Body of pancreas (tissue), 4 donors: ENCODE data around the gene ABCA3. TPM values are rescaled to one million over a fixed set of nuclear protein-coding genes. Genes with fewer than 3 reads are reported as not detected.

Experiments used
- ATAC-seq: fragments of 150-250 bp; one replicate; pipeline ENCODE4 v1.9.1; 2016
- DNase-seq, 4 donors: peaks; one replicate each; pipeline ENCODE4 v3.0.0-alpha.2; 2019
- H3K27ac ChIP-seq, 4 donors: fragments of 200-600 bp; sonication (generic); 1 replicate in 3 of 4; 2 replicates in 1 of 4; pipeline versions ENCODE4 v1.5.1 to v1.6.1; 2016 to 2019; ENCODE audit warnings: mild to moderate bottlenecking in 1 of 4, mixed read lengths in 1 of 4, moderate library complexity in 1 of 4
- H3K27me3 ChIP-seq, 2 donors: fragments of 200-600 bp; sonication (generic); one replicate each; pipeline ENCODE4 v1.6.0; 2016; ENCODE audit warnings: mild to moderate bottlenecking in 1 of 2
- H3K36me3 ChIP-seq, 2 donors: fragments of 200-600 bp; sonication (generic); replicated peaks in 1 of 2; 2 replicates each; pipeline ENCODE4 v1.5.1; 2016; ENCODE audit warnings: low read depth in 2 of 2; ENCODE audit not compliant: insufficient read depth in 1 of 2
- H3K4me1 ChIP-seq: fragments of 200-600 bp; sonication (generic); one replicate; pipeline ENCODE4 v1.6.0; 2016
- H3K4me3 ChIP-seq, 2 donors: fragments of 200-600 bp; sonication (generic); 1 replicate in 1 of 2; 2 replicates in 1 of 2; pipeline ENCODE4 v1.5.1; 2016 to 2019
- H3K9me3 ChIP-seq, 3 donors: fragments of 200-600 bp; sonication (generic); 1 replicate in 2 of 3; 2 replicates in 1 of 3; pipeline ENCODE4 v1.5.1; 2016
- POLR2A ChIP-seq, 3 donors: fragments of 450-650 bp; IDR thresholded peaks; one replicate each; pipeline ENCODE4 v1.6.1; 2016; ENCODE audit warnings: antibody characterized with exemption in 3 of 3, mild to moderate bottlenecking in 2 of 3
- WGBS, 2 donors: methylation state at CpG; one replicate each; pipeline ENCODE4 v1.1.5; 2017; 5-methylcytosine and 5-hydroxymethylcytosine counted together
- intact Hi-C: fragments of 100-400 bp; cut with DNase I; formaldehyde crosslinking; loops from one replicate; pipeline ENCODE4 v1.15.1; 2023
- total RNA-seq, 2 donors: library from RNA; depleted of rRNA; stranded (reverse); fragments of >200 nt; gene quantifications; one replicate each; pipeline ENCODE4 v1.1.0, GENCODE V29; 2016
- TF ChIP-seq, protein P1 (sequence below), 7 experiments: fragments of 450-650 bp in 4 of 7; fragments of 200-600 bp in 3 of 7; sonication (generic) in 3 of 7; IDR thresholded peaks; one replicate each; pipeline ENCODE4 v1.5.1; 2016 to 2019; ENCODE audit warnings: antibody characterized with exemption in 7 of 7

Gene ABCA3
- total RNA-seq, 2 donors from 2014 or later, result 13.8 to 21.0 TPM

DNA sequence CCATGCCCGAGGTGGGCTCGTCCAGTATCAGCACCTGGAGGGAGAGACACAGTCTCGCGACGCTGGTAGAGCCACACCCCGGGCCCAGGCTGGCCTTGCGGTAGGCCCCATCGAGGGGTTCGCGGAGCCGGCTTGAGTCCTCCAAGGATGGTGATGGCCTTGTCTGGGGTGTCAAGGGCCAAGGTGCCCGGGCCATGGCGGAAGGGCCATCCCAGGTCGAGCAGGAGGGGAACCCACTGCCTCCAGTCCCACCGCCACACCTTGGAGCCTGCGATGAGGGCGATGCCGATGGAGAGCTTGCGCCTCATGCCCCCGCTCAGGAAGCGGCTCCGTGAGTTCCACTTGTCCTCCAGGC lies 43.0 kb downstream of the ABCA3 start:
- no peak for TF ChIP-seq POLR2A (IDR thresholded peaks at IDR 0.05)
- TF ChIP-seq, protein P1, sequence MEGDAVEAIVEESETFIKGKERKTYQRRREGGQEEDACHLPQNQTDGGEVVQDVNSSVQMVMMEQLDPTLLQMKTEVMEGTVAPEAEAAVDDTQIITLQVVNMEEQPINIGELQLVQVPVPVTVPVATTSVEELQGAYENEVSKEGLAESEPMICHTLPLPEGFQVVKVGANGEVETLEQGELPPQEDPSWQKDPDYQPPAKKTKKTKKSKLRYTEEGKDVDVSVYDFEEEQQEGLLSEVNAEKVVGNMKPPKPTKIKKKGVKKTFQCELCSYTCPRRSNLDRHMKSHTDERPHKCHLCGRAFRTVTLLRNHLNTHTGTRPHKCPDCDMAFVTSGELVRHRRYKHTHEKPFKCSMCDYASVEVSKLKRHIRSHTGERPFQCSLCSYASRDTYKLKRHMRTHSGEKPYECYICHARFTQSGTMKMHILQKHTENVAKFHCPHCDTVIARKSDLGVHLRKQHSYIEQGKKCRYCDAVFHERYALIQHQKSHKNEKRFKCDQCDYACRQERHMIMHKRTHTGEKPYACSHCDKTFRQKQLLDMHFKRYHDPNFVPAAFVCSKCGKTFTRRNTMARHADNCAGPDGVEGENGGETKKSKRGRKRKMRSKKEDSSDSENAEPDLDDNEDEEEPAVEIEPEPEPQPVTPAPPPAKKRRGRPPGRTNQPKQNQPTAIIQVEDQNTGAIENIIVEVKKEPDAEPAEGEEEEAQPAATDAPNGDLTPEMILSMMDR (IDR thresholded peaks at IDR 0.05), result no peak
- no peak for DNase-seq
- Histone ChIP-seq H3K9me3 (no peaks in the 10 kb centered on the region), H3K4me3 (no peak overlapping the region), H3K36me3 (no peaks in the 10 kb centered on the region), H3K4me1 (no peaks in the 10 kb centered on the region), H3K27ac (no peak overlapping the region), H3K27me3 (no peaks in the 10 kb centered on the region)
- WGBS, 2 donors, result 96% methylated on average over 11 to 12 of the region's 22 CpGs
- intact Hi-C loops, result no loop called here
- no peak for ATAC-seq

DNA sequence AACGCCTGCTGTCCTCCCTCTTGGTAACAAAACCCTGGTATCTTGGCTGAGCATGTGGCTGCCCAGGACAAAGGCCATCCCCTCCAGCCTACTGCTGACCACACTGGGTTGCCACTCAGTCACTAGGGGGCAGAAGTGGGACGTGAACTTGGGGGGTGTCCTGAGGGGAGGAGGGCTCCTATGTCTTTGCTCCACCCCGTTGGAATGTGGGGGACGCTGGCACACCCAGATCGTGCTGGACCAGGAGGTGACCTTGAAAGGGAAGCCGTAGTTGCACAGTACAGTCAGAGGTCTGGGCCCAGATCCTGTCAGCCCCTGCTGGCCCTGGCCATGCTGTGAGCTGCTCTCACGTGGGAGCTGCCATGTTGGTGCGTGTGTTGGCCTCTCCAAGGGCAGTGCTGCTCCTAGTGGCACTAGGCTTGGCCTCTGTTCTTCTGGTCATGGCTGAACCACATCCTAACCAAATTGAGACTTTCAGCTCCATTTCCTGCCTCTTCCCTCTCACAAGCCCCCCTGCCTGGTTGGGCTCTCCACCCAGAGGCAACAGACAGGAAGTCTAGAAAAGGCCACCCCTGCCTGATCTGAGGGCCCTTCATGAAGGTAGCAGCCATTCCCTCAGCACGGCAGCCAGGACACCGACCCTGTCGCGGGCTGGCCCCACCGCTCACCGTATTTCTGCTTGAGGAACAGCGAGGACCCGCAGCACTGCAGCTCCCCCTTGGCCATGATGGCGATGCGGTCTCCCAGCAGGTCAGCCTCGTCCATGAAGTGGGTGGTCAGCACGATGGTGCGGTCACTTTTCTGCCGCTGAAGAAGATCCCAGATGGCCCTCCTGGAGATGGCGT lies 43.6 kb downstream of the ABCA3 start:
- intact Hi-C loops, result no loop called here
- TF ChIP-seq POLR2A (IDR thresholded peaks at IDR 0.05), result no peak
- TF ChIP-seq, protein P1 (IDR thresholded peaks at IDR 0.05), result peak in 6 of 7 experiments; percentile 35 to 72 (median 59)
- Histone ChIP-seq H3K27me3 (no peaks in the 10 kb centered on the region), H3K4me1 (no peaks in the 10 kb centered on the region), H3K27ac (no peak overlapping the region), H3K4me3 (no peak overlapping the region), H3K36me3 (no peaks in the 10 kb centered on the region), H3K9me3 (no peaks in the 10 kb centered on the region)
- WGBS, 2 donors, result 72 to 75% methylated on average over 14 to 23 of the region's 23 CpGs
- ATAC-seq (peak; percentile 70), DNase-seq (peak; percentile 49 to 68 (median 64))

DNA sequence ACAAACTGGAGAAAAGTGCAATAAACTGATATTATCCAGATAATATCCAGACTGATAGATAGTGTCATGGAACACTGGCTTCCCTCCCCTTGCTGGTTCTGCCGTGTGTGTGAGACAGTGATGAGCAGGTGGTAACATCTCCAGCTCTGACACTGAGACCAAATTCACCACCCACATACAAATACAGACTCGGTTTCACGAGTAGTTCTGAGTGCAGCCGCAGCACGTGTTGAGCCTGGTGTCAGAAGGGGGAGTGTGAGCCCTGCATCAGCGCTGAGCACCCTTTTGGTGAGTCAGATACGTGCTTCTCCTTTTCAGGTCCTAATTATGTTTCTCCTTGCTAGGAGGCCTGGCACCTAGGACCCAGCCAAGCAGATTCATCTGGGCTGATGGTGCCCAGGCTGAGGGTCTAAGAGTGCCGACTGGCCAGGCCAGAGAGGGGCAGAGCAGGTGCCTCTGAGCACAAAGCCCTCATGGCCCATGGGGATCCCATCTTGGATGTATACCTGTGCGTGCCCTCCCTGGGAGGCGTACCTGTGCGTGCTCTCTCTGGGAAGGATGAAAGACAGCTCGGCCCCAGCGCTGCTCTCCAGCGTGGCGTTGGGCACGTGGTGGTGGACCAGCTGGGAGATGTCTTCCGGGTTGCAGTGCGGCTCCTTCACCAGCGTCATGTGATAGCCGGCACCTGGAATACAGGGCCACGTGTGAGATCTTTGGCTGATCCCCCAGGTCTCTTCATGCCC lies 45.3 kb downstream of the ABCA3 start:
- ATAC-seq (no peak), DNase-seq (no peak)
- no peak overlapping the region for H3K4me3 ChIP-seq
- H3K27me3 ChIP-seq, result no peaks in the 10 kb centered on the region
- TF ChIP-seq, protein P1 (IDR thresholded peaks at IDR 0.05), result no peak
- TF ChIP-seq POLR2A (IDR thresholded peaks at IDR 0.05), result no peak
- H3K4me1 ChIP-seq, result no peaks in the 10 kb centered on the region
- peaks cover 0 to 4% of the 10 kb centered on the region in 2 donors for H3K36me3 ChIP-seq
- no peak overlapping the region for H3K27ac ChIP-seq
- WGBS, 2 donors, result 89 to 90% methylated on average over 9 to 21 of the region's 21 CpGs
- intact Hi-C loops, result no loop called here
- no peaks in the 10 kb centered on the region for H3K9me3 ChIP-seq

DNA sequence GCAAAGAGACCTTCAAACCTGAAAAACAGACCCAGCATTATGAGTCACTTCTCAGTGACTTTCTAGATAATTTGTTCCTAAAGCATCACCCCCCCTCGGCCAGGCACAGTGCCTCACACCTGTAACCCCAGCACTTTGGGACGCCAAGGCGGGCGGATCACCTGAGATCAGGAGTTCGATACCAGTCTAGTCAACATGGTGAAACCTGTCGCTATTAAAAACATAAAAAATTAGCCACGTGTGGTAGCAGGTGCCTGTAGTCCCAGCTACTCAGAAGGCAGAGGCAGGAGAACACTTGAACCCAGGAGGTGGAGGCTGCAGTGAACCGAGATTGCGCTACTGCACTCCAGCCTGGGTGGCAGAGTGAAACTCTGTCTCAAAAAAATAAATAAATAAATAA lies 48.3 kb downstream of the ABCA3 start:
- H3K36me3 ChIP-seq, result peaks cover 0 to 4% of the 10 kb centered on the region in 2 donors
- DNase-seq (no peak), ATAC-seq (no peak)
- no peaks in the 10 kb centered on the region for H3K27me3 ChIP-seq
- H3K27ac ChIP-seq, result no peak overlapping the region
- intact Hi-C loops, result no loop called here
- H3K4me3 ChIP-seq, result no peak overlapping the region
- WGBS, 2 donors, result 89 to 91% methylated on average over 9 of the region's 9 CpGs
- H3K9me3 ChIP-seq, result no peaks in the 10 kb centered on the region
- TF ChIP-seq POLR2A (IDR thresholded peaks at IDR 0.05), result no peak
- TF ChIP-seq, protein P1 (IDR thresholded peaks at IDR 0.05), result no peak
- no peaks in the 10 kb centered on the region for H3K4me1 ChIP-seq
